Measurements from ENCODE around the gene ALDH1L1. TPM values are rescaled to one million over a fixed set of nuclear protein-coding genes. Genes with fewer than 3 reads are reported as not detected.

ALDH1L1 gene
- total RNA-seq, 1 experiment from 2014 or later: 7.4 TPM

- no peak for DNase-seq (ENCODE audit: low spot score)
Observed at GRCh38 chr3:126056088-126056487, 124.3 kb downstream of the ALDH1L1 start.

DNA sequence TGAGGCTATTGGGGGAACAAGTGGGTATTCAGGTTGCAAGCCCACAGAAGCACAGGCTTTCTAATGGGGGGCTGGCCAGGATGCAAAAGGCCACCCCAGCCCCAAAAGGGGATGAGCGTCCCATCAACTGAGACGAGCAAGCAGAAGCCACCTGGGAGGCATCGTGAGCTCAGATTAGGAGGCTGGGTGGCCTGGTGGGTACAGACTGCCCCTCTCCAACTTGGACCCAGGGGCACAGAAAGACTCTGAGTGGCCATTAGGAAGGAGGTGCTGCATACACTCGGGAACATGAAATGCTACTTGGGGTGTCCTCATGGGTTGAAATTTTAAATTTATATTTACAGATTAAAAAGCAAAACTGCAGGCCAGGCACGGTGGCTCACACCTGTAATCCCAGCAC lies 125.5 kb downstream of the ALDH1L1 start:
- DNase-seq (ENCODE audit: low spot score): no peak

DNA sequence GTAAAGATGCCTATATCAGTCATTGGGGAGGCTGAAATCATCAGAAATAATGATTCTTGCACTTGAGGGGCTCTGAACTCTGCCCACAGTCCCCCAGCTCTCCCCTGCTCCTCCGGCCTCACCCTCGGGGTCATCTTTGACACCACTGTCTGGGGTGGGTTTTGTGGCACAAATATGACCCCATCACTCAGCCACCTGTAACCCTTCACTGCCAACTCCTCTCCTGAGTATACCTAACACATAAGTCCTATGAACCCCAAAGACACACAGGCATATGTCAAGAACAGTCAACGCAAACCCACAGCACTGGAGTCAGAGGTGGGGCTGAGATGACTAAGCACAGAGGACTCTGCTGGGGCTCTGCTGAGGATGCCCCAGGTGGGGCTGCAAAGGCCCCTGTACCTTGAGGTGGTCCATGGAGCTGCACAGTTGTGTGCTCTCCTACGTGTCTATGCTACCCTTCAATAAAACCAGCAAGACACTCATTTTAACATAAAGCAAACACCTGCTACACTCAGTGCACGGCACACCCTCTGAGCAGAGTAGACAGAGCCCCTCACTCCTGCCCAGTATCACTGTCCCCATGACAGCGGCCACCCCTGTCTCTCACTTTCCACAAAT lies 126.3 kb downstream of the ALDH1L1 start:
- no peak for DNase-seq (ENCODE audit: low spot score)

Small RNA genes lying within 50 kb of the gene (small RNA-seq; reads per million reads assigned to genes)
- not detected for gene RNU1-30P

Other genes starting within 250 kb of the ALDH1L1 start
- gene ROPN1B, start 211.4 kb downstream of the ALDH1L1 start, total RNA-seq (2014; rRNA removed; shearing (Covaris generic)): 0.69 and 1.5 TPM in 2 replicates
- gene SLC41A3, start 96.5 kb downstream of the ALDH1L1 start, total RNA-seq (2014; rRNA removed; shearing (Covaris generic)): 97.9 and 117 TPM in 2 replicates
- 8.2 and 12.8 TPM in 2 replicates for gene KLF15, start 176.8 kb upstream of the ALDH1L1 start, total RNA-seq (2014; rRNA removed; shearing (Covaris generic))
- gene CFAP100, start 214.3 kb upstream of the ALDH1L1 start, total RNA-seq (2014; rRNA removed; shearing (Covaris generic)): 0.64 and 2.3 TPM in 2 replicates

Measured in HT-29 (cell line).